Gastrocnemius medialis (tissue), 4 donors: ENCODE results near the gene PSAT1. TPM values are rescaled to one million over a fixed set of nuclear protein-coding genes. Genes with fewer than 3 reads are reported as not detected.

Source experiments
- ATAC-seq, 2 donors: fragments of 150-250 bp; one replicate each; pipeline ENCODE4 v1.9.1; 2016
- DNase-seq, 2 donors: peaks; one replicate each; pipeline ENCODE4 v3.0.0-alpha.2; 2019
- H3K27ac ChIP-seq, 4 donors: fragments of 200-600 bp; sonication (generic); 1 replicate in 1 of 4; 2 replicates in 3 of 4; pipeline ENCODE4 v1.5.1; 2016 to 2018; ENCODE audit warnings: mild to moderate bottlenecking in 2 of 4, moderate library complexity in 1 of 4
- H3K27me3 ChIP-seq, 3 donors: fragments of 200-600 bp; sonication (generic) in 2 of 3; 1 replicate in 1 of 3; 2 replicates in 2 of 3; pipeline versions ENCODE4 v1.5.1 to v1.6.0; 2016 to 2019; ENCODE audit warnings: mild to moderate bottlenecking in 1 of 3, moderate library complexity in 1 of 3
- H3K36me3 ChIP-seq, 2 donors: fragments of 200-600 bp; sonication (generic) in 1 of 2; one replicate each; pipeline ENCODE4 v1.5.1; 2017 to 2018
- H3K4me1 ChIP-seq, 2 donors: fragments of 200-600 bp; sonication (generic) in 1 of 2; one replicate each; pipeline ENCODE4 v1.5.1; 2016 to 2017; ENCODE audit warnings: mild to moderate bottlenecking in 2 of 2
- H3K4me3 ChIP-seq, 4 donors: fragments of 200-600 bp; sonication (generic) in 3 of 4; 1 replicate in 1 of 4; 2 replicates in 3 of 4; pipeline ENCODE4 v1.5.1; 2016 to 2019; ENCODE audit warnings: mild to moderate bottlenecking in 2 of 4
- H3K9me3 ChIP-seq, 3 donors: fragments of 200-600 bp; sonication (generic) in 2 of 3; 1 replicate in 1 of 3; 2 replicates in 2 of 3; pipeline ENCODE4 v1.5.1; 2016 to 2019
- POLR2A ChIP-seq, 2 donors: fragments of 450-650 bp; IDR thresholded peaks; one replicate each; pipeline ENCODE4 v1.6.1; 2017; ENCODE audit warnings: antibody characterized with exemption in 2 of 2, mild to moderate bottlenecking in 2 of 2, moderate library complexity in 2 of 2
- in situ Hi-C, 4 donors: fragments of 200-750 bp; cut with MboI; loops; one replicate each; pipeline versions ENCODE4 v1.15.0 to v1.8.0; 2017; ENCODE audit warnings: low sequenced_read_pairs in 4 of 4
- intact Hi-C: fragments of 100-400 bp; cut with DNase I; formaldehyde crosslinking; loops from one replicate; pipeline ENCODE4 v1.15.1; 2023; ENCODE audit warnings: low total_unique reads
- total RNA-seq, 4 donors: library from RNA; depleted of rRNA; stranded (reverse); fragments of >200 nt; gene quantifications; one replicate each; pipeline versions ENCODE4 v1.1.0 to v1.2.3, GENCODE V29; 2016
- TF ChIP-seq, protein P1 (sequence below), 5 experiments: fragments of 450-650 bp in 3 of 5; fragments of 200-600 bp in 2 of 5; sonication (generic) in 2 of 5; IDR thresholded peaks in 4 of 5; conservative IDR thresholded peaks in 1 of 5; 1 replicate in 4 of 5; 2 replicates in 1 of 5; pipeline ENCODE4 v1.5.1; 2016 to 2019; ENCODE audit warnings: antibody characterized with exemption in 5 of 5, mild to moderate bottlenecking in 3 of 5, moderate library complexity in 3 of 5

Gene PSAT1
- total RNA-seq, 4 donors from 2014 or later: 0.33 to 0.52 TPM; not detected in 2

DNA sequence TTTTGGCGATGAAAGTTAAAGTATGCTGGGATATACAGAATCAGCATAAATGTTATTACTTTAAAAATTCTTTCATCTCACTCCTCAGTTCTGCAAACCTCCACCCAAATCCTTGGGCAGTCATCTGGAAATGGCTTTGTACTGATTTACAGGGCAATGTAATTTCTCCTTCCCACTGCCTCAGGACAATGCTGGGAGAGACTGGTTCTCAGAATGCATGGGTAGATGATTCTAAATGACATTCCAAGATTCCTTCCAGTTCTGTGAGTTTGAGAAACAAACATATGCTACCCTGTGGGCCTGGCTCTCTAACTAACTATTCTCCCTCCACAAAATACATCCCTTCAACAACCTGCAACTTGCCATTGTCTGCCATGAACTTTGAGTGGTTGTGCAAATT lies 7.5 kb upstream of the PSAT1 start:
- no peak for DNase-seq
- no peak for ATAC-seq
- no peaks in the 10 kb centered on the region for H3K36me3 ChIP-seq
- H3K27ac ChIP-seq: no peak overlapping the region
- intact Hi-C loops (no loop called here), in situ Hi-C loops (no loop called here)
- H3K4me3 ChIP-seq: no peak overlapping the region
- TF ChIP-seq POLR2A (IDR thresholded peaks at IDR 0.05): no peak
- TF ChIP-seq, protein P1, sequence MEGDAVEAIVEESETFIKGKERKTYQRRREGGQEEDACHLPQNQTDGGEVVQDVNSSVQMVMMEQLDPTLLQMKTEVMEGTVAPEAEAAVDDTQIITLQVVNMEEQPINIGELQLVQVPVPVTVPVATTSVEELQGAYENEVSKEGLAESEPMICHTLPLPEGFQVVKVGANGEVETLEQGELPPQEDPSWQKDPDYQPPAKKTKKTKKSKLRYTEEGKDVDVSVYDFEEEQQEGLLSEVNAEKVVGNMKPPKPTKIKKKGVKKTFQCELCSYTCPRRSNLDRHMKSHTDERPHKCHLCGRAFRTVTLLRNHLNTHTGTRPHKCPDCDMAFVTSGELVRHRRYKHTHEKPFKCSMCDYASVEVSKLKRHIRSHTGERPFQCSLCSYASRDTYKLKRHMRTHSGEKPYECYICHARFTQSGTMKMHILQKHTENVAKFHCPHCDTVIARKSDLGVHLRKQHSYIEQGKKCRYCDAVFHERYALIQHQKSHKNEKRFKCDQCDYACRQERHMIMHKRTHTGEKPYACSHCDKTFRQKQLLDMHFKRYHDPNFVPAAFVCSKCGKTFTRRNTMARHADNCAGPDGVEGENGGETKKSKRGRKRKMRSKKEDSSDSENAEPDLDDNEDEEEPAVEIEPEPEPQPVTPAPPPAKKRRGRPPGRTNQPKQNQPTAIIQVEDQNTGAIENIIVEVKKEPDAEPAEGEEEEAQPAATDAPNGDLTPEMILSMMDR (IDR thresholded peaks at IDR 0.05 in 4 of 5, conservative IDR thresholded peaks at IDR 0.05 in 1 of 5): no peak
- no peaks in the 10 kb centered on the region for H3K9me3 ChIP-seq
- H3K4me1 ChIP-seq: no peaks in the 10 kb centered on the region
- H3K27me3 ChIP-seq: no peaks in the 10 kb centered on the region

DNA sequence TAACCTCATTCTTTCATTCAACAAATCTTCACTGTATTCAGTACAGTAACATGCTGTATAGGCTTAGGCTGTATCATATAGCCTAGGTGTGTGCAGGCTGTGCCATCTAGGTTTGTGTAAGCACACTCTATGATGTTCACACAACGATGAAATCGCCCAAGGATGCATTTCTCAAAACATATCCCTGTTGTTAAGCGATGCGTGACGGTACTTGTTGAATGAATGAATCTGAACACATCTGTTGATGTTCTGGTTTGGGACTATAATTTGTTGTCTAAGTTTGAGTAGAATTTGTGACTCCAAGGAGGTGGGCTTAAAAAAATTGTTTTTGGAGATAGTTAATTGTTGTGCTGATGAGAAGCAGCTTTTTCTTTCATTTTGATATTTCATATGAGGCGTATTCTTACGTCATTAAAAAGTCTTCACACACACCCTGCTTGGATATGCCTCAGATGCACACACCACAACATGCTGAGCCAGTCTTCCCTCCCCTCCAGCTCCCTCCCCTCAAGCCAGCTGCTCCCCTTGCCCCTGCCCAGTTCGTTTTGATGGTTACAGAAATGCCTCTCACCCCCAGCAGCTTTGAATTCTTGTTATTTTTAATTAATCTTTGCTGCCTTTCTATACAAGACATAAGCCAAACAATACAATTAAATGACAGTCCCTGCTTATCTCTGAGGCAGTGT lies 5.5 kb upstream of the PSAT1 start:
- ATAC-seq: no peak
- H3K36me3 ChIP-seq: no peaks in the 10 kb centered on the region
- no peak for DNase-seq
- intact Hi-C loops: no loop called here
- H3K27me3 ChIP-seq: peaks cover 0 to 6% (median under 1%) of the 10 kb centered on the region in 3 donors
- no peak overlapping the region for H3K4me3 ChIP-seq
- no peaks in the 10 kb centered on the region for H3K9me3 ChIP-seq
- TF ChIP-seq, protein P1 (IDR thresholded peaks at IDR 0.05 in 4 of 5, conservative IDR thresholded peaks at IDR 0.05 in 1 of 5): no peak
- TF ChIP-seq POLR2A (IDR thresholded peaks at IDR 0.05): no peak
- H3K27ac ChIP-seq: no peak overlapping the region
- in situ Hi-C loops: no loop called here
- H3K4me1 ChIP-seq: peaks cover 0 to under 1% of the 10 kb centered on the region in 2 donors

DNA sequence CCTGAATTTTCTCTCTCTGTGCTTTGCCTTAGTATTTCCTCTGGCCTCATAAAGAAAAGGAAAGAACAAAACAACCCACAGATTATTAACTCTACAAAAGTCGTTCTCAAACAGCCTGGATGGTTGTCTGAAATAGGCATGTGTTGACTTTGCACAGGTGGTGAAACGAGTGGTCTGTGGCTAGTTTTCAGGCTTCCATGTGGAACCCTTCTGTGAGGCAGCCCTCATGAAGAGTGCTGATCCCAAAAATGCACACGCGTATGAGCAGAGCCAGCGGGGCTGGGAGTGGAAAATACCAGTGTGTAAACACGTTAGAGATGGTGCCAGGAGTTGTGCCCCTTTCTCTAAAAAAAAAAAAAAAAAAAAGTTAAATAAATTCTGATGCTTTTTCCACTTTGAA lies 4.9 kb upstream of the PSAT1 start:
- DNase-seq: no peak
- TF ChIP-seq POLR2A (IDR thresholded peaks at IDR 0.05): no peak
- TF ChIP-seq, protein P1 (IDR thresholded peaks at IDR 0.05 in 4 of 5, conservative IDR thresholded peaks at IDR 0.05 in 1 of 5): no peak
- intact Hi-C loops: no loop called here
- no peak overlapping the region for H3K27ac ChIP-seq
- no peak for ATAC-seq
- H3K4me3 ChIP-seq: no peak overlapping the region
- peaks cover 0 to 6% of the 10 kb centered on the region in 2 donors for H3K4me1 ChIP-seq
- H3K9me3 ChIP-seq: no peaks in the 10 kb centered on the region
- H3K36me3 ChIP-seq: no peaks in the 10 kb centered on the region
- in situ Hi-C loops: no loop called here
- peaks cover 2 to 12% (median 7%) of the 10 kb centered on the region in 3 donors for H3K27me3 ChIP-seq

DNA sequence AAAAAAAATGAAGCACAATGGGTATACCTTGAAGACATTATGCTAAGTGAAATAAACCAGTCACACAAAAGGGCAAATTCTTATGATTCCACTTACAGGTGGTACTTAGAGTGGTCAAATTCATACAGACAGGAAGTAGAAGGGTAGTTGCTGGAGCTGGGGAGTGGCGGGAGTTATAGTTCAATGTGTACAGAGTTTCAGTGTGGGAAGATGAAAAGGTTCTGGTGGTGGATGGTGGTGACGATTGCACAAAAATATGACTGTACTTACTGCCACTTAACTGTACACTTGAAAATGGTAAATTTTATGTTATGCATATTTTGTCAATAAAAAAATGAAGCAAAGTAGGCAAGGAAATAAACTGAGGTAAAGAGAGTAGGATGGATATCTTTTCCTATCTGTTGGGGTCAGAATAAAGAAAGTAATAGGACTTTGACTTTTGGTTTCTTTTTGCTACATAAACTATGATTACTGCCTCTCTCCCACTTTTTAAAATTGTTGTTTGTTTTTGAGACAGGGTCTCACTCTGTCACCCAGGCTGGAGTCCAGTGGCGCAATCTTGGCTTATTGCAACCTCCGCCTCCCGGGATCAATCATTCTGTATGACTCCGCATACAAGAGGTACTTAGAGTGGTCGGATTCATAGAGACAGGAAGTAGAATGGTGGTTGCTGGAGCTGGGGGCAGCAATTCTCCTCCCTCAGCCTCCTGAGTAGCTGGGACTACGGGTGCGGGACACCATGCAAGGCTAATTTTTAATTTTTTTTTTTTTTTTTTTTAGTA lies 4.0 kb upstream of the PSAT1 start:
- in situ Hi-C loops: no loop called here

More for the DNA sequence above, 4.0 kb upstream of the PSAT1 start:
- ATAC-seq (no peak), DNase-seq (no peak)
- Histone ChIP-seq H3K27ac (no peak overlapping the region), H3K4me1 (peaks cover 6 to 13% of the 10 kb centered on the region in 2 donors), H3K9me3 (no peaks in the 10 kb centered on the region), H3K36me3 (no peaks in the 10 kb centered on the region), H3K4me3 (no peak overlapping the region), H3K27me3 (peaks cover 11 to 21% (median 14%) of the 10 kb centered on the region in 3 donors)
- intact Hi-C loops: no loop called here
- no peak for TF ChIP-seq POLR2A (IDR thresholded peaks at IDR 0.05)
- TF ChIP-seq, protein P1 (IDR thresholded peaks at IDR 0.05 in 4 of 5, conservative IDR thresholded peaks at IDR 0.05 in 1 of 5): no peak
